GM12891 (cell line): ENCODE measurements around the gene ANGPTL4.
A peak's percentile ranks its signal among the peaks of the same experiment; 100 is the strongest.

ENCODE experiments used
- DNase-seq: peaks from one replicate; pipeline ENCODE4 v3.0.0; 2011; ENCODE audit warnings: low spot score; ENCODE audit not compliant: insufficient read length
- FAIRE-seq: peaks from 2 replicates; lab custom pipeline; 2011; peaks lifted over from hg19 to GRCh38; lab: Jason Lieb, UNC
- PAX5 ChIP-seq: IDR thresholded peaks from 2 replicates; pipeline ENCODE4 v1.6.1; 2011; ENCODE audit warnings: low read length, moderate library complexity, mild to moderate bottlenecking; ENCODE audit not compliant: insufficient read depth, severe bottlenecking
- POLR2A ChIP-seq: IDR thresholded peaks from 2 replicates; pipeline ENCODE4 v1.6.1; 2011; ENCODE audit warnings: low read depth, low read length, control low read depth
- POLR2AphosphoS5 ChIP-seq: IDR thresholded peaks from 2 replicates; pipeline ENCODE4 v1.6.1; 2011; ENCODE audit warnings: low read depth, low read length, control low read depth
- POU2F2 ChIP-seq: IDR thresholded peaks from 2 replicates; pipeline ENCODE4 v1.6.1; 2011; ENCODE audit warnings: low read depth, mild to moderate bottlenecking, control low read depth, low read length, moderate library complexity
- SPI1 ChIP-seq: IDR thresholded peaks from 2 replicates; pipeline ENCODE4 v1.6.1; 2011; ENCODE audit warnings: low read depth, low read length, control low read depth
- TAF1 ChIP-seq: IDR thresholded peaks from 2 replicates; pipeline ENCODE4 v1.6.1; 2011; ENCODE audit warnings: low read depth, low read length, control low read depth

Gene ANGPTL4

GRCh38 chr19:8390617-8390981 lies 26.6 kb downstream of the ANGPTL4 start:
- DNase-seq (peak; percentile 86), FAIRE-seq (peak; percentile 92)
- TF ChIP-seq SPI1 (no peak), POU2F2 (no peak), TAF1 (0 out of 2 replicates have a peak, but pooled peaks have one; percentile 1), PAX5 (no peak), POLR2A (0 out of 2 replicates have a peak, but pooled peaks have one; percentile 4), POLR2AphosphoS5 (no peak)

- TF ChIP-seq SPI1 (no peak), POLR2A (no peak)
- FAIRE-seq = no peak
- DNase-seq = no peak
These were observed 27.5 kb downstream of the ANGPTL4 start for GRCh38 chr19:8391198-8392016.

GRCh38 chr19:8392017-8392591 lies 28.1 kb downstream of the ANGPTL4 start:
- no peak for FAIRE-seq
- DNase-seq = no peak
- TF ChIP-seq SPI1 (no peak), PAX5 (no peak), POLR2AphosphoS5 (no peak), TAF1 (no peak), POU2F2 (no peak), POLR2A (no peak)

- TF ChIP-seq POU2F2 = no peak
- DNase-seq = no peak
- FAIRE-seq = no peak
These were observed 29.4 kb downstream of the ANGPTL4 start for GRCh38 chr19:8393192-8393870.

- TF ChIP-seq SPI1 = no peak
- TF ChIP-seq TAF1 = no peak
- TF ChIP-seq PAX5 = no peak
- TF ChIP-seq POLR2AphosphoS5 = no peak
- TF ChIP-seq POLR2A = no peak
- no peak for TF ChIP-seq POU2F2
- DNase-seq (no peak), FAIRE-seq (no peak)
These were observed 29.9 kb downstream of the ANGPTL4 start for GRCh38 chr19:8393871-8394250.

- no peak for FAIRE-seq
- TF ChIP-seq TAF1 (no peak), SPI1 (no peak), POU2F2 (no peak), PAX5 (no peak), POLR2AphosphoS5 (no peak), POLR2A (no peak)
These were observed 31.7 kb downstream of the ANGPTL4 start for GRCh38 chr19:8395621-8396082.

GRCh38 chr19:8396185-8396562 lies 32.2 kb downstream of the ANGPTL4 start:
- FAIRE-seq = no peak
- TF ChIP-seq PAX5 (no peak), POU2F2 (no peak), POLR2AphosphoS5 (no peak), TAF1 (no peak), SPI1 (no peak)

More at GRCh38 chr19:8395621-8396082, 31.7 kb downstream of the ANGPTL4 start:
- no peak for DNase-seq

GRCh38 chr19:8396563-8397203 lies 32.7 kb downstream of the ANGPTL4 start:
- DNase-seq = peak; percentile 86

More at GRCh38 chr19:8396185-8396562, 32.2 kb downstream of the ANGPTL4 start:
- DNase-seq = no peak

GRCh38 chr19:8397271-8397670 lies 33.3 kb downstream of the ANGPTL4 start:
- no peak for TF ChIP-seq TAF1
- TF ChIP-seq PAX5 = no peak
- TF ChIP-seq POLR2AphosphoS5 = no peak
- no peak for TF ChIP-seq POLR2A
- TF ChIP-seq SPI1 = no peak
- TF ChIP-seq POU2F2 = no peak
- DNase-seq (no peak), FAIRE-seq (no peak)

More at GRCh38 chr19:8396563-8397203, 32.7 kb downstream of the ANGPTL4 start:
- no peak for TF ChIP-seq POLR2AphosphoS5
- TF ChIP-seq TAF1 = no peak
- no peak for TF ChIP-seq POLR2A
- no peak for TF ChIP-seq PAX5
- TF ChIP-seq POU2F2 = no peak
- no peak for TF ChIP-seq SPI1
- peak; percentile 97 for FAIRE-seq
